ENCODE measurements around the gene BNIP5. TPM values are rescaled to one million over a fixed set of nuclear protein-coding genes. Genes with fewer than 3 reads are reported as not detected.

BNIP5 gene
- polyA plus RNA-seq, 3 donors = not detected

DNA sequence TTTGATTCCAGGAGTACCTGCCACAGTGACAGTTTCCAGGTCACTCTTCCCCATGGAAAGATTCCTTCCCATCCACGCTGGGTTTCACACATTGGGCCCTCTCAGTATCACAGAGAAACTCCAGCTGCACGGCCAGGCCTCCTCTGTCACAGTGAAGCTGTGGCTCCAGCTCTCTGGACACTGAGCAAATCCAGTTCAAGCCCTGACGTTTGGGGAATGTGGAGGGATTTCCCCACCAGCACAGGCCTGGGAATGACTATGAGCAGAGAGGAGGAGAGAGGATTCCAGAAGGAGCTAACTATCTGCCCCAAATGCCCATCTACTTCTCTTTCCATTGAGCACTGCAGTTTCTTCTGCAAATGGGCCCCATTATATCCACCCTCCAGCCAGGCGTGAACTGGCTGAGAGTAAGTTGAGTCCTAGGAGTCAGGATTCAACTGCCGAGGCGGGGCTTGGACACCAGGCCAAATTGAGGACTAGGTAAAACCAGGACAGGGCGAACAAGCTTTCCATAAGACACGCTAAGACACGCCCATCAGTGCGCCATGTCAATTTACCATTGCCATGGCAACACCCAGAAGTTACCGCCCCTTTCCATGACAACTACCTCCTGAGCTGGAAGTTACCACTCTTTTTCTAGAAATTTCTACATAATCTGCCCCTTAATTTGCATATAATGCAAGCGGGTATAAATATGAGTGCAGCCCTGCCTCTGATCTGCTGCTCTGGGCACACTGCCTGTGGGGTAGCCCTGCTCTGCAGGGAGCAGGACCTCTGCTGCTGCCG is 9.2 kb upstream of the BNIP5 start:
- H3K36me3 ChIP-seq (replicated peaks in 1 of 2; ENCODE audit: control insufficient read depth in 1 of 2, insufficient read depth in 2 of 2, low read length in 2 of 2) = no peaks in the 10 kb centered on the region
- no peaks in the 10 kb centered on the region for H4K20me1 ChIP-seq (ENCODE audit: insufficient read depth, low read length)
- no peak overlapping the region for H3K9ac ChIP-seq (ENCODE audit: insufficient read depth, low read length, poor library complexity, severe bottlenecking)
- H3K4me3 ChIP-seq (replicated peaks in 1 of 3; ENCODE audit: low read depth in 2 of 3, low read length in 3 of 3) = no peak overlapping the region
- H3K4me1 ChIP-seq (ENCODE audit: control insufficient read depth in 1 of 2, insufficient read depth in 2 of 2, low read length in 2 of 2) = peaks cover 3 to 4% of the 10 kb centered on the region in 2 donors
- H3K27ac Mint-ChIP-seq = no peak overlapping the region
- DNase-seq = no peak
- H2AFZ ChIP-seq (ENCODE audit: insufficient read depth, low read depth, low read length, poor library complexity, severe bottlenecking) = no peak overlapping the region
- WGBS (ENCODE audit: insufficient coverage) = 98% methylated on average over 11 of the region's 13 CpGs
- intact Hi-C loops (cut with micrococcal nuclease) = no loop called here
- H3K4me2 ChIP-seq (replicated peaks; ENCODE audit: extremely low read depth, low read length, poor library complexity, severe bottlenecking) = no peak overlapping the region
- peaks cover 3 to 7% (median 6%) of the 10 kb centered on the region in 3 donors for H3K27me3 Mint-ChIP-seq (ENCODE audit: low read depth in 3 of 3)
- no peaks in the 10 kb centered on the region for H3K9me3 ChIP-seq (replicated peaks in 1 of 2; ENCODE audit: control insufficient read depth in 1 of 2, insufficient read depth in 1 of 2, low read length in 2 of 2)
- no peak overlapping the region for H3K27ac ChIP-seq (ENCODE audit: low read depth in 1 of 2, low read length in 2 of 2)
- no peaks in the 10 kb centered on the region for H3K27me3 ChIP-seq (ENCODE audit: control insufficient read depth in 2 of 2, insufficient read depth in 2 of 2, low read length in 2 of 2)
- H3K36me3 Mint-ChIP-seq = no peaks in the 10 kb centered on the region
- H3K79me2 ChIP-seq (ENCODE audit: insufficient read depth, low read length) = no peaks in the 10 kb centered on the region
- no peak overlapping the region for H3K4me3 Mint-ChIP-seq
- H3K4me1 Mint-ChIP-seq = peaks cover 8% of the 10 kb centered on the region
- no peak for TF ChIP-seq CTCF (IDR thresholded peaks at IDR 0.05)
- no peaks in the 10 kb centered on the region for H3K9me3 Mint-ChIP-seq

GRCh38 chr6:36343109-36343680 is 6.5 kb upstream of the BNIP5 start:
- no peak overlapping the region for H3K4me3 Mint-ChIP-seq
- Histone ChIP-seq H3K4me2 (replicated peaks; ENCODE audit: extremely low read depth, low read length, poor library complexity, severe bottlenecking) (no peak overlapping the region), H3K9me3 (replicated peaks in 1 of 2; ENCODE audit: control insufficient read depth in 1 of 2, insufficient read depth in 1 of 2, low read length in 2 of 2) (no peaks in the 10 kb centered on the region), H3K79me2 (ENCODE audit: insufficient read depth, low read length) (no peaks in the 10 kb centered on the region), H2AFZ (ENCODE audit: insufficient read depth, low read depth, low read length, poor library complexity, severe bottlenecking) (no peak overlapping the region), H3K27me3 (ENCODE audit: control insufficient read depth in 2 of 2, insufficient read depth in 2 of 2, low read length in 2 of 2) (peaks cover 3 to 15% of the 10 kb centered on the region in 2 donors), H3K36me3 (replicated peaks in 1 of 2; ENCODE audit: control insufficient read depth in 1 of 2, insufficient read depth in 2 of 2, low read length in 2 of 2) (no peaks in the 10 kb centered on the region), H3K9ac (ENCODE audit: insufficient read depth, low read length, poor library complexity, severe bottlenecking) (no peak overlapping the region), H4K20me1 (ENCODE audit: insufficient read depth, low read length) (no peaks in the 10 kb centered on the region), H3K27ac (ENCODE audit: low read depth in 1 of 2, low read length in 2 of 2) (no peak overlapping the region), H3K4me1 (ENCODE audit: control insufficient read depth in 1 of 2, insufficient read depth in 2 of 2, low read length in 2 of 2) (peaks cover 9% of the 10 kb centered on the region in 2 donors), H3K4me3 (replicated peaks in 1 of 3; ENCODE audit: low read depth in 2 of 3, low read length in 3 of 3) (no peak overlapping the region)
- H3K36me3 Mint-ChIP-seq = no peaks in the 10 kb centered on the region
- no peak overlapping the region for H3K27ac Mint-ChIP-seq
- TF ChIP-seq CTCF (IDR thresholded peaks at IDR 0.05) = no peak
- no peak for DNase-seq
- 79% methylated on average over 4 of the region's 5 CpGs for WGBS (ENCODE audit: insufficient coverage)
- H3K27me3 Mint-ChIP-seq (ENCODE audit: low read depth in 3 of 3) = peaks cover 12 to 16% (median 15%) of the 10 kb centered on the region in 3 donors
- no peaks in the 10 kb centered on the region for H3K9me3 Mint-ChIP-seq
- peaks cover 8% of the 10 kb centered on the region for H3K4me1 Mint-ChIP-seq
- intact Hi-C loops (cut with micrococcal nuclease) = no loop called here

Data from CD14-positive monocyte (primary cell).